GM21723 (cell line): ENCODE data around the gene GLS2.
"Not testable (repeated sequence)": the region's sequence is repeated elsewhere in the genome, so short reads cannot be mapped to it uniquely, and the experiment has no call there.

ENCODE experiments used
- ATAC-seq: cut with Tn5 transposase; IDR thresholded peaks from one replicate; pipeline ENCODE4 v1.9.1; 2021; ENCODE audit warnings: mild to moderate bottlenecking, moderate library complexity; ENCODE audit not compliant: unreplicated experiment

Gene GLS2

GRCh38 chr12:56448860-56449621, 38.9 kb downstream of the GLS2 start, which contains the start of gene TIMELESS:
Gene TIMELESS, minus strand, starts transcription at chr12:56449426. Its CDS starts 15,256 bp downstream, at chr12:56434170.
- ATAC-seq: peak; percentile 95

- ATAC-seq: not testable (repeated sequence)
Measured at GRCh38 chr12:56443208-56443607, 44.8 kb downstream of the GLS2 start.

GRCh38 chr12:56437430-56438176, 50.4 kb downstream of the GLS2 start:
- no peak for ATAC-seq

- ATAC-seq: no peak
Measured at GRCh38 chr12:56434828-56435227, 53.1 kb downstream of the GLS2 start.

GRCh38 chr12:56431850-56432249, 56.1 kb downstream of the GLS2 start:
- no peak for ATAC-seq

- ATAC-seq: no peak
Measured at GRCh38 chr12:56431288-56431687, 56.7 kb downstream of the GLS2 start.

GRCh38 chr12:56425940-56426438, 62.0 kb downstream of the GLS2 start:
- no peak for ATAC-seq

GRCh38 chr12:56425193-56425592, 62.8 kb downstream of the GLS2 start:
- ATAC-seq: no peak
